OCI-LY7 (cell line): ENCODE data around the gene GTF2F1. TPM values are rescaled to one million over a fixed set of nuclear protein-coding genes. Genes with fewer than 3 reads are reported as not detected.
A peak's percentile ranks its signal among the peaks of the same experiment; 100 is the strongest.
"Not testable (repeated sequence)": the region's sequence is repeated elsewhere in the genome, so short reads cannot be mapped to it uniquely, and the experiment has no call there.

Experiments used
- BruUV-seq: library from RNA; stranded (reverse); fragments of 400-500 nt; replicated peaks from 2 replicates; lab custom pipeline; 2021; lab: Mats Ljungman, UMichigan
- CTCF ChIA-PET: fragments of 300-600 bp; sonication (Branson Sonifier 250); formaldehyde crosslinking; loops from one replicate; lab custom pipeline; 2022; ENCODE audit warnings: antibody characterized with exemption; ENCODE audit not compliant: unreplicated experiment; lab: Charles Lee
- POLR2A ChIA-PET: fragments of 300-600 bp; sonication (Branson Sonifier 250); formaldehyde crosslinking; loops from one replicate; lab custom pipeline; 2022; ENCODE audit warnings: antibody characterized with exemption; lab: Charles Lee
- DNase-seq: peaks from one replicate; pipeline ENCODE4 v3.0.0-alpha.2; 2015; ENCODE audit warnings: low spot score
- H2AFZ ChIP-seq: fragments of 200-600 bp; sonication (generic), shearing (Covaris generic); 2 replicates; pipeline ENCODE4 v1.6.1; 2014; ENCODE audit warnings: mild to moderate bottlenecking, antibody characterized with exemption, low read length, moderate library complexity
- H3K27ac ChIP-seq: fragments of 200-600 bp; sonication (generic); 2 replicates; pipeline ENCODE4 v1.5.1; 2014; ENCODE audit warnings: mixed run types, low read depth, mild to moderate bottlenecking, moderate library complexity, low read length, inconsistent platforms; ENCODE audit not compliant: poor library complexity, severe bottlenecking
- H3K36me3 ChIP-seq: fragments of 200-600 bp; sonication (generic); 2 replicates; pipeline ENCODE4 v1.6.1; 2014; ENCODE audit warnings: mild to moderate bottlenecking, antibody characterized with exemption, low read length, moderate library complexity, mixed read lengths; ENCODE audit not compliant: insufficient read depth
- H3K4me1 ChIP-seq: fragments of 200-600 bp; sonication (generic); 2 replicates; pipeline ENCODE4 v1.5.1; 2014; ENCODE audit warnings: mild to moderate bottlenecking, low read length; ENCODE audit not compliant: insufficient read depth, poor library complexity, severe bottlenecking
- H3K4me2 ChIP-seq: fragments of 200-600 bp; sonication (generic); 2 replicates; pipeline ENCODE4 v1.6.1; 2014; ENCODE audit warnings: mild to moderate bottlenecking, low read length
- H3K4me3 ChIP-seq: fragments of 200-600 bp; sonication (generic); 2 replicates; pipeline ENCODE4 v1.5.1; 2014; ENCODE audit warnings: mild to moderate bottlenecking, low read depth, low read length; ENCODE audit not compliant: poor library complexity, severe bottlenecking
- H3K79me2 ChIP-seq: fragments of 200-600 bp; sonication (generic); 2 replicates; pipeline ENCODE4 v1.6.1; 2016; ENCODE audit warnings: low read depth, mild to moderate bottlenecking, low read length, moderate library complexity, mixed read lengths; ENCODE audit not compliant: insufficient read depth
- H3K9me2 ChIP-seq: fragments of 200-600 bp; sonication (generic); 2 replicates; pipeline ENCODE4 v1.6.1; 2016; ENCODE audit warnings: mild to moderate bottlenecking, low read length, mixed read lengths; ENCODE audit not compliant: insufficient read depth
- H3K9me3 ChIP-seq: fragments of 200-600 bp; sonication (generic); 2 replicates; pipeline ENCODE4 v1.6.1; 2014; ENCODE audit warnings: mild to moderate bottlenecking, mixed run types, low read length, mixed read lengths
- H4K20me1 ChIP-seq: fragments of 200-600 bp; sonication (generic); 2 replicates; pipeline ENCODE4 v1.6.1; 2014; ENCODE audit warnings: mild to moderate bottlenecking, antibody characterized with exemption, low read length, moderate library complexity, mixed read lengths; ENCODE audit not compliant: insufficient read depth
- EZH2phosphoT487 ChIP-seq: fragments of 200-600 bp; sonication (generic); IDR thresholded peaks from 2 replicates; pipeline ENCODE4 v1.6.1; 2018; ENCODE audit warnings: low read depth, borderline replicate concordance, mild to moderate bottlenecking, mixed run types, antibody characterized with exemption, low read length, moderate library complexity, mixed read lengths
- intact Hi-C: fragments of 100-400 bp; cut with micrococcal nuclease; formaldehyde crosslinking; loops from one replicate; pipeline ENCODE4 v1.10.0; 2022; ENCODE audit not compliant: unreplicated experiment
- total RNA-seq, 2 experiments: library from RNA; depleted of rRNA in 1 of 2; stranded (reverse); fragments of >200 nt in 1 of 2; shearing (Covaris generic) in 1 of 2; gene quantifications; 2 replicates each; pipeline ENCODE4 v1.2.3, GENCODE V29; 2014 to 2022
- TF ChIP-seq, protein P1 (sequence below): fragments of 200-600 bp; sonication (generic); conservative IDR thresholded peaks from 2 replicates; pipeline ENCODE4 v1.5.1; 2014; ENCODE audit warnings: mild to moderate bottlenecking, antibody characterized with exemption, low read length, moderate library complexity, mixed read lengths

Gene GTF2F1
- total RNA-seq, 2 experiments from 2014 or later = 31.1 to 43.2 TPM

- Histone ChIP-seq H3K79me2 (no peaks in the 10 kb centered on the region), H3K9me3 (no peaks in the 10 kb centered on the region), H2AFZ (no peak overlapping the region), H4K20me1 (no peaks in the 10 kb centered on the region), H3K27ac (no peak overlapping the region), H3K4me3 (no peak overlapping the region), H3K9me2 (no peaks in the 10 kb centered on the region), H3K4me1 (no peaks in the 10 kb centered on the region), H3K4me2 (no peak overlapping the region), H3K36me3 (no peaks in the 10 kb centered on the region)
- intact Hi-C loops = no loop called here
- ChIA-PET POLR2A (no interaction called here), CTCF (no interaction called here)
- no peak for DNase-seq
- no peak for TF ChIP-seq EZH2phosphoT487
- TF ChIP-seq, protein P1, sequence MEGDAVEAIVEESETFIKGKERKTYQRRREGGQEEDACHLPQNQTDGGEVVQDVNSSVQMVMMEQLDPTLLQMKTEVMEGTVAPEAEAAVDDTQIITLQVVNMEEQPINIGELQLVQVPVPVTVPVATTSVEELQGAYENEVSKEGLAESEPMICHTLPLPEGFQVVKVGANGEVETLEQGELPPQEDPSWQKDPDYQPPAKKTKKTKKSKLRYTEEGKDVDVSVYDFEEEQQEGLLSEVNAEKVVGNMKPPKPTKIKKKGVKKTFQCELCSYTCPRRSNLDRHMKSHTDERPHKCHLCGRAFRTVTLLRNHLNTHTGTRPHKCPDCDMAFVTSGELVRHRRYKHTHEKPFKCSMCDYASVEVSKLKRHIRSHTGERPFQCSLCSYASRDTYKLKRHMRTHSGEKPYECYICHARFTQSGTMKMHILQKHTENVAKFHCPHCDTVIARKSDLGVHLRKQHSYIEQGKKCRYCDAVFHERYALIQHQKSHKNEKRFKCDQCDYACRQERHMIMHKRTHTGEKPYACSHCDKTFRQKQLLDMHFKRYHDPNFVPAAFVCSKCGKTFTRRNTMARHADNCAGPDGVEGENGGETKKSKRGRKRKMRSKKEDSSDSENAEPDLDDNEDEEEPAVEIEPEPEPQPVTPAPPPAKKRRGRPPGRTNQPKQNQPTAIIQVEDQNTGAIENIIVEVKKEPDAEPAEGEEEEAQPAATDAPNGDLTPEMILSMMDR = no peak
- BruUV-seq = no TSS peak
Measured at GRCh38 chr19:6433165-6433564, 40.2 kb upstream of the GTF2F1 start.

DNA sequence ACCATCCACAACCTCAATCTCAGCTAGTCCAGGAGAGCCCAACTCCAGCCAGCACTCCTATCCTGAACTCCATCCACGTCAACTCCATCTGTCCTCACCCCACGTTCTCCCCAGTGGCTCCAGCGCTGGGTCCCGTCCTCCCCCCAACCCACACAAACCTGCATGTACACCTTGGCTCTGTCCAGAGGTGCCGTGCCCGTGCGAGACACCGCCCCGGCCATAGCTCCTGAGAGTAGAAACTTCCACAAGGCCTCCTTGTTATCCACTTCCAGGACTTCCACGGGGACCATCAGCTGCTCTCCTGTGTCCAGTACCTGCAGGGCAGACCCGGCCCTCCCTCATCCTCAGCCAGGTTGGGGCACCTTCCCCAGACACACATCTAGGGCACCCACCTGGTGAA, 38.9 kb upstream of the GTF2F1 start:
- H4K20me1 ChIP-seq = no peaks in the 10 kb centered on the region
- TF ChIP-seq, protein P1 = no peak
- TF ChIP-seq EZH2phosphoT487 = no peak
- H3K4me1 ChIP-seq = no peaks in the 10 kb centered on the region
- no peak overlapping the region for H3K4me2 ChIP-seq
- H3K4me3 ChIP-seq = no peak overlapping the region
- CTCF ChIA-PET = no interaction called here
- no peak for DNase-seq
- H3K27ac ChIP-seq = no peak overlapping the region
- H2AFZ ChIP-seq = no peak overlapping the region
- POLR2A ChIA-PET = no interaction called here
- H3K9me2 ChIP-seq = no peaks in the 10 kb centered on the region
- no peaks in the 10 kb centered on the region for H3K36me3 ChIP-seq
- no TSS peak for BruUV-seq
- no peaks in the 10 kb centered on the region for H3K79me2 ChIP-seq
- no peaks in the 10 kb centered on the region for H3K9me3 ChIP-seq
- intact Hi-C loops = no loop called here

DNA sequence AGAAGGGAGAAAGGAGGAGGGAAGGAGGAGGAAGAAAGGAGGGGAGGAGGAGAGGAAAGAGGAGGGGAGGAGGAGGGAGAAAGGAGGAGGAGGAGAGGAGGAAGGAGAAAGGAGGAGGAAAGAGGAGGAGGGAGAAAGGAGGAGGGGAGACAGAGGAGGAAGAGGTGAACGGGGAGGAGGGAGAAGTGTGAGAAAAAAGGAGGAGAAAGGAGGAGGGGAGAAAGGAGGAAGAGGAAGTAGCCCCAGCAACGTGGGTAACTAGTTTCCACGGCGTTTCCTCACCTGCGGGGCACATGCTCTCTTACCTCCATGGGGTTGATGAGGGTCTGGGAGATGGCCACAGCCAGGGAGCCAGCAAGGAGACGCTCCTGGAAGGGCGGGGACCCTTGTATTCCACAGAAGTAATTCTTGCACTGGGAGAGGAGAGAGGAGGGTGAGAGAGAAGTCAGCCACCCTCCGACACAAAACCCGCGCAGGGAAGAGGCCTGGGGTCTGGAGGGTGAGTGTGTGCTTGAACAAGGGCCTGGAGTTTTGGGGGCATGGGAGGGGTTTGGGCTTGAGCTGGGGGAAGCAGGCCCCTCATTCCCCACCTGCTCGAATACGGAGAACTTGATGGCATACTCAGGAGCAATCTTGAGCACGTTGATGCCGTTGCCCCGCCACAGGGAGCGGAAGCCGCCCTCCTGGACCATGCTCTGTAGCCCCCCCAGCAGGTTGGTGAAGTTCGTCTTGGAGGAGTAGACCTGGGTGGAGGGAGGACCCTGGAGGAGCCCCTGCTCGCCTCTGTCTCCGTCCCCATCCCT, 36.7 kb upstream of the GTF2F1 start:
- H3K4me1 ChIP-seq = peaks cover 12% of the 10 kb centered on the region
- intact Hi-C loops = loop anchor here (10.0 kb wide), 1 partner anchor 265 kb away; no protein-coding TSS in a partner anchor
- no peak for TF ChIP-seq EZH2phosphoT487
- TF ChIP-seq, protein P1 = 0 out of 2 replicates have a peak, but pooled peaks have one; percentile 13
- H3K9me3 ChIP-seq = no peaks in the 10 kb centered on the region
- BruUV-seq = no TSS peak
- H3K36me3 ChIP-seq = no peaks in the 10 kb centered on the region
- POLR2A ChIA-PET = interaction anchor here (0.6 kb wide), 1 partner anchor 75 kb away, joined by 5 read pairs; no protein-coding TSS in a partner anchor
- H3K4me3 ChIP-seq = no peak overlapping the region
- peak; percentile 25 for DNase-seq
- no peaks in the 10 kb centered on the region for H4K20me1 ChIP-seq
- no peaks in the 10 kb centered on the region for H3K9me2 ChIP-seq
- H3K4me2 ChIP-seq = no peak overlapping the region
- CTCF ChIA-PET = no interaction called here
- no peaks in the 10 kb centered on the region for H3K79me2 ChIP-seq
- H3K27ac ChIP-seq = no peak overlapping the region
- no peak overlapping the region for H2AFZ ChIP-seq

- POLR2A ChIA-PET, H3K4me3 ChIP-seq, H4K20me1 ChIP-seq, H3K9me2 ChIP-seq, DNase-seq, H3K27ac ChIP-seq, H2AFZ ChIP-seq, H3K4me2 ChIP-seq, H3K36me3 ChIP-seq, H3K79me2 ChIP-seq, H3K9me3 ChIP-seq, CTCF ChIA-PET, BruUV-seq: not testable (repeated sequence)
- intact Hi-C loops = loop anchor here (10.0 kb wide), 1 partner anchor 264 kb away; no protein-coding TSS in a partner anchor
- H3K4me1 ChIP-seq = peaks cover 12% of the 10 kb centered on the region
Measured at GRCh38 chr19:6428692-6429418, 35.9 kb upstream of the GTF2F1 start.
